Non-pigmented ciliary epithelial cell (primary cell): Measurements from ENCODE around the gene RTP1.
"Not testable (repeated sequence)": the region's sequence is repeated elsewhere in the genome, so short reads cannot be mapped to it uniquely, and the experiment has no call there.

Source experiments
- DNase-seq: peaks from one replicate; pipeline ENCODE4 v3.0.0-alpha.2; 2010; ENCODE audit warnings: low read depth

Gene RTP1, protein sequence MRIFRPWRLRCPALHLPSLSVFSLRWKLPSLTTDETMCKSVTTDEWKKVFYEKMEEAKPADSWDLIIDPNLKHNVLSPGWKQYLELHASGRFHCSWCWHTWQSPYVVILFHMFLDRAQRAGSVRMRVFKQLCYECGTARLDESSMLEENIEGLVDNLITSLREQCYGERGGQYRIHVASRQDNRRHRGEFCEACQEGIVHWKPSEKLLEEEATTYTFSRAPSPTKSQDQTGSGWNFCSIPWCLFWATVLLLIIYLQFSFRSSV

DNA sequence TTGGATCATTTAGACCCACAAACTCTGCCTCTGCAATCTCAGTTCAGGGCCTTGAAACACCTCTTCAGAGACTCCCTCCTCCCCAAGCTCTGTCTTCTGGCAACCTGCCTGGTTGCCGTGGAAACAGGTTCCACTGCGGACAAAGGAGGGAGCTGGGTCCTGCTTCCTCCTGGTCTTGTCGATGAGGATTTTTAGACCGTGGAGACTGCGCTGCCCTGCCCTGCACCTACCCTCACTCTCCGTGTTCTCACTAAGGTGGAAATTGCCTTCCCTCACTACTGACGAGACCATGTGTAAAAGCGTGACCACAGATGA is at the start of gene RTP1:
Gene RTP1 (plus strand): TSS at position 152 of the 315 bp plus-strand sequence. CDS start 30 bp downstream, at position 182.
- no peak for DNase-seq

DNA sequence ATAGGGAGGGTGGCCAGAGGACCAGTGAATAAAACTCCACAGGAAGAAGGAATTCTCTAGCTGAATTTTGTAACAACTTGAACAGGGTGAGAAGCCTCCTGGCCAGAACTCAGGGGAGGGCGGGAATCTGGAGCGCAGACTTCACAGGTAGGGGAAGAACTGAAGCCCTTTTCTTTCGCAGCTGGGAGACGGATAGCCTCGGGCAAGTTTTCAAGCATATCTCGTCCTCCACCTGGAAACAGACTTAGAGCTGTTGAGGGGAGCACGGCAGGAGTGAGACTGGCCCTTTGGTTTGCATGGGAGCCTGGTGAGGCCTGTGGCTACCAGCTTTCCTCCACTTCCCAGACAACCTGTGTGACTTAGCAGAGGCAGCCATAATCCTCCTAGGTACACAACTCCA is 47.1 kb upstream of the RTP1 start:
- no peak for DNase-seq

DNA sequence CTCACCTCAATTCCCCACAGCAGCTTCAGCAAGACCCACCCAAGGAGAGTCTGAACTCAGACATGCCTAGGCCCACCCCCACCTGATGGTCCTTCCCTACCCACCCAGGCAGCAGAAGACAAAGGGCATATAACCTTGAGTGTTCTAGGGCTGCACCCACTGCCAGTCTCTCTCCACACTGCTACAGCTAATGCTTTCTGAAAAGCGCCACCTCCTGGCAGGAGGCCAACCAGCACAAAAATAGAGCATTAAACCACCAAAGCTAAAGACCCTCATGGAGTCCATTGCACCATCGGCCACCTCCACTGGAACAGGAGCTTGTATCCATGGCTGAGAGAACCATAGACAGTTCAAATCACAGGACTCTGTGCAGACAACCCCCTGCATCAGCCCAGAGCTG is 46.7 kb upstream of the RTP1 start:
- no peak for DNase-seq

DNA sequence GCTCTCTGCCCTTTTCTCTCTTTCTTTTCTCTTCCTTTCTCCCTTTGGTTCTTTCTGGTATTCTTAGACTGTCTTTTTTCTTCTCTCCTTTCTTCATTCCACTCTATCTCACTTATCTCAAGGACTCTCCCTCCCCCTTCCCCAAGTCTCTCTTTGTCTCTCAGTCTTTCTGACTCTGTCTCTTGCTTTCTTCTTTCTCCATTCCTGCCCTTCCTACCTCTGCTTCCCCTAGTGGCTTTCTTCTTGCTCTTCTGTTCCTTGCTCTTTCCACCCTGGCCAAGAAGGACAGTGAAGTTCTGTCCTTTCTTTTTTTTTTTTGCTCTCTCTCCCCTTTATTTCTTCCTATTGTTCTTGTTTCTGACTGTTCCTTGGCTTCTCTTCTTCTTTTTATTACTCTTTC is 35.7 kb upstream of the RTP1 start:
- no peak for DNase-seq

DNA sequence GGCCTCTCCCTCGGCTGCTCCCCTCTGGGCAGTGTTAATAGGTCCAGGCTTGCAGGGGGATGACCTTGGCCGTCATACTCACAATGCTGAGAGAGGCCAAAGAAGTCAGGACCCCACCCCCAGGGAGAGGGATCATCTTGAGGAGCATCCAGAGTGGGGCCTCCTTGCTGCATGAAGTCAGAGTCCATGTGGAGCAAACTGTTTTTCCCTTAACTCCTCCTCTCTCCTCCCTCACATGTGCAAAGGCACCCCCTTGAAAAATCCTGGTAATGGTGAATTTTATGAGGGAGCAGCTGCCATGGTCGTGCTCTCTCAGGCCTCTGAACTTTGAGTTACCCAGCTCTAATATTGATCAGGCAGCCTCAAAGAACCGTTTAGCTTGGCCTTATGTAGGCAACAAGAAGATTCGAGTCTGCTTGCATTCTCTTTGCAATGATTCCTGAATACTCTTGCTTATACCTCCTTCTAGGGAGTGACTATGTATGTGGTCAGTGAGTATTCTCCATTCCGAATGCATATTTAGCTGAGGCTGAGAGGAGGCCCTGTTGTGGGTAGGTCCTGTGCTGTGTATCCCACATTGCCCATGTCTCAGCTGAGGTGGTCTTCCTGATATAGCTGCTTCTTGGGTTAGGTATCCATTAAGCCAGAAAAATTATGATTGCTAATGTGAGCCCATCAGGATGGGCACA is 34.9 kb upstream of the RTP1 start:
- DNase-seq: no peak

DNA sequence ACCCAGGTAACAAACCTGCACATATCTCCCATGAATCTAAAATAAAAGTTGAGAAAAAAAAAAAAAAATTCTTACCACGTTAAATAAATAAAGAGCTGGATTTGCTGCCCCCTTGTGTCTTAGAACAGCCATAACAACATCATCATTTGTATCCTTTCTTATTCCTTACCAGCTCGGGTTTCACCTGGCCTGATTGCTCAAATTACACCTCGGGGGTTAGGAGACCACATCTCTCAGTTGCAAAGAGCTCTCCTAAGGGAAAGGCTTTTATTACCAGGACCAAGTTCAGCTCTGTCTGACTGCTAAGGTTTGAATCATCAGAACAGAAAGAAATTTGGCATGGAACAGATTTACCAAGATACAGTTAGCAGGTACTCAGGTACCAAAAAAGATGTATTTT is 32.1 kb upstream of the RTP1 start:
- DNase-seq: no peak

DNA sequence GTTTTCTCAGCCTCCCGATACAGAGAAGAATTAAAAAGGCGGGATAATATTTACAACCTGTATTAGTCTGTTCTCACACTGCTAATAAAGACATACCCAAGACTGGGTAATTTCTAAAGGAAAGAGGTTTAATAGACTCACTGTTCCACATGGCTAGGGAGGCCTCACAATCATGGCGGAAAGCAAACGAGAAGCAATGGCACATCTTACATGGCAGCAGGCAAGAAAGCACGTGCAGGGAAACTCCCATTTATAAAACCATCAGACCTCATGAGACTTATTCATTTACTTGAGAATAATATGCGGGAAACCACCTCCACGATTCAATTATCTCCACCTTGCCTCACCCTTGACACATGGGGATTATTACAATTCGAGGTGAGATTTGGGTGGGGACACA is 30.5 kb upstream of the RTP1 start:
- DNase-seq: no peak

DNA sequence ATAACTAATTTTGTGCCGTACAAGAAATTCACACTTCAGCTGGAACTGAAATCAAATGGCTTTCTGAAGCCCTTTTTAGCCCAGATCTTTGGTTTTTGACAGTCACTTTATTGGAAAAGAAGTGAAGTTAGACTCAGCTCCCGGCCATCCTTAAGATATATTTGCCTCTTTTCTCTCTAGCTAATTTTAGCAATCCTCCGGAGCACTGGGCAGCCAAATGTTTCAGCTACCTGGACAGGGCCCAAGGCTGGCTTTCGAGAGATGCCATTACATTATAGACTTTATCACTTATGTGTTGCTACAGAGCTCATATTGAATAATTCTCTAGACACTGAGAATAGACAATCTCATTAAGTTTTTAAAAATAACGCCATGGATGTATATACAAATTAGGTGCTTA is 29.5 kb upstream of the RTP1 start:
- no peak for DNase-seq

DNA sequence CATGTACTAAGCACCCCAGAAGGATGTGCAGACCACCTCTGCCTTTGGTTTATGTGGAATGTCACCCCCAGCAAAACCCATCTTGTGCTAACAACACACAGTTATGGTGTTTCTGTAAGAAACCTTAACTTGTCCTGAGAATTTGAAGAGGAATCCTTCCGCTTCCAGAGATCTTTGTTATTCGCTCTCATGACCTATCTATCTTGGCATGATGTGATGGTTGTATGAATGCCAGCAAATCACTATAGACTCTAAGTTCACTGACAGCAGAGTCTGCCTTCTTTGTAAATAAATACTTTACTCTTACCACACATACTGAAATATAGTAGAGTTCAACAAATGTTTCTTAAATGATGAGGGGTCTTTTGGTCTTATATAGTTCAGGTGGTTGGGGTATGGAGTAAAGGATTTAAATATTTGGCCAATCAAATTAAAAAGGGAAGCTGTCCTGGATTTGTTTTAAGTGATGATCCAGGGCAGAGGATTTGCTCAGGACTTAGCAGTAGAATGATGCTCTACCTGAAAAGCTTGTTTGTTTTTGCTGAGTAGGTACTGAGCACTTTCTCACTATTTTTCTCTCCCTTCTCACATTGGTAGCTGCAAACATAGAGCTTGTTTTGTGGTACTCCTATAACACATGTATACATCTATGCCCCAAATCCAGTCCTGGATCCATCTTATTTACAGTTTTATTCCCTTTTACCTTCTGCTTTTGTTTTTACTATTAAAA is 27.9 kb upstream of the RTP1 start:
- peak; percentile 20 for DNase-seq

DNA sequence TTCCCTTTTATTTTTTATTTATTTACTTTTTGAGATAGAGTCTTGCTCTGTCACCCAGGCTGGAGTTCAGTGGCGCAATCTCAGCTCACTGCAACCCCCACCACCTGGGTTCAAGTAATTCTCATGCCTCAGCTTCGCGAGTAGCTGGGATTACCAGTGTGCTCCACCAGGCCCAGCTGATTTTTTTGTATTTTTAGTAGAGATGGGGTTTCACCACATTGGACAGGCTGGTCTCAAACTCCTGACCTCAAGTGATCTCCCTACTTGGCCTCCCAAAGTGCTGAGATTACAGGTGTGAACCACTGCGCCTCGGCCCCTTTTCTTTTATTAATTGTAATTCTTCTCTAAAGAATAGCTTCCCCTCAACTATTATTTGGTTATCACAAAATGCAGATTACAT is 26.4 kb upstream of the RTP1 start:
- not testable (repeated sequence) for DNase-seq

DNA sequence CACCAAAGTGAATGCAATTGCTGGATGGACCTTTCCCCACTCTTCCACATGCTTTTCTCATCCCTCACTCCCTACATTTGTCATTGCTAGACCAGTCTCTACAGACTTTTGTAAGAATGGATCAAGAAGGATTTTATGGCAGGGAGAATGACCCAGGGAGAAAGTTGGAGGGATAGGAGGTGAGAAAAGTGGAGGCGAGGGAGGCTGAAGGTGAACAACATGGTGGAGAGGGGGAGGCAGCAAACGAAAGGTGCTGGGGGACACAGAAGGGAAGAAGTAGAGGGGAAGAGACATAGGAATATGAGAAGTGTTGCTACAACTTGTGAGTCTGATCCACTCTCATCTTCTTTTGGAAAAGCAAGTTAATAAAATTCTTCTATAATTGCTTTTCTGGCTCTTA is 24.4 kb upstream of the RTP1 start:
- DNase-seq: no peak

DNA sequence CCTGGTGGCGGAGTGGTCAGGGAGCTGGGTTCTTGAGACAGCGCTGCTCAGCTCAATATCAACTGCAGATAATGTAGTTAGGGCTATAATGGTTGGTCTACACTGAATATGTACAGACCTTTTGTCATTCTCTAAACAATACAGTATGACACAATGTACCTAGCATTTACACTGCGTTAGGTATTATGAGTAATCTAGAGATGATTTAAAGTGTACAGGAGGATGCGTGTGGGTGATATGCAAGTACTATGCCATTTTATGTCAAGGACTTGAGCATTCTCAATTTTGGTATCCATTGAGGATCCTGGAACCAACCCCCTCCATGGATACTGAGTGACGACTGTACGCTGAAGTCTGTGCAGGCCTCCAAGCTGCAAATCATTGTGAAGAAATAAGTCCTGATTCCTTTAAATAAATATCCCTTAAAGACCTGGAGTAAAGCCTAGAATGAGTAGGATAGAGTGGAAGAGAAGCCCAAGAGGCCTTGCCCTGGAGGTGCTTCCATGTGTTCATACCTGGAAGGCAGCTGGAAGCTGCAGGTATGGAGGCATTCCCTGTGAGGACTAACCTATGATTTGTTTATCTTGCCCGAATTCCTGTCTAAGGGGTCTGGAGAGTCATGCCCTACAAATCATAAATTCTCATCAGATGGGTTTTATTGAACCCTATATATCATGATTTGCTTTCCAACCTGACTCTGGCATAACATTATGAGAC is 15.7 kb upstream of the RTP1 start:
- DNase-seq: no peak

DNA sequence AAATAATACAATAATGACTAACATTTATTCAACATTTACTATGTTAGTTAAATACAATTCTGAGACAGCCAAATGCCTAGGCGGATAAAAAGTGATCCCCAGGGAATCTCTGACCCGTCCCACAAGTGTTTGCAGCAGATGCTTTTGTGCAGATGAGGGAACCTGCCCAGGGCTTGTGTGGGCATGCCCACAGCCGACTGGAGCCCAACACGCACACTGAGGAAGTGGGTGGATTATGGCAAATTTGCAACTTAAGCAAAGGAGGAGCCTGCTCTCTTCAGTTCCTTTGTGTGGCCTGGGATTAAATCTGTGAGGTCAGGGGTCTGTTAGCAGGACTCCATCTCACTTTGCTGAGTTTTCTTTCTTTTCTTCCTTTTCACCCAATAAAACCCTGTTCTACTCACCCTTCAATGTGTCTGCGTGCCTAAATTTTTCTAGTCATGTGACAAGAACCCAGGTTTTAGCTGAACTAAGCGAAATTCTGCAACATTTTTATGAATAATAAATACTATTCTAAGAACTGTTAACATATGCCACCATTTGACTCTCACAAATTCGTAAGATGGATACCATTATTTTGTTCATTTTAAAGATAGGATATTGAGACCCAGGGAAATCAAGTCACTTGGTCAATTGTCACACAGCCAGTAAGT is 13.9 kb upstream of the RTP1 start:
- peak; percentile 14 for DNase-seq

DNA sequence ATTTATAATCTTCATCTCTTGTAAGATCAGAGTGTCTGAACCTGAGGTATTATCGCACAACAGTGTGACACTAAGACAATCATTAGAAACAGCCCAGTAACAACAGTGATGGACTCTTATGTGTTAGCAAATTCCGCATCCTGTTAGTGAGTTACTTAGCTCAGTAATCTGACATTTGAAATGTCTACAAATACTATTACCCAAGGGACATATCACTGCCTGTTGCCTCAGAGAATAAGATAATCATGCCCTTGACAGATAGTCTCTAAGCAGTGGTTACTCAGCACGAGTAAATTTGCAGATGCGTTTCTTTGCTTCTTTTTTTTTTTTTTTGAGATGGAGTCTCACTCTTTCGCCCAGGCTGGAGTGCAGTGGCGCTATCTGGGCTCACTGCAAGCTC is 13.4 kb upstream of the RTP1 start:
- DNase-seq: no peak

DNA sequence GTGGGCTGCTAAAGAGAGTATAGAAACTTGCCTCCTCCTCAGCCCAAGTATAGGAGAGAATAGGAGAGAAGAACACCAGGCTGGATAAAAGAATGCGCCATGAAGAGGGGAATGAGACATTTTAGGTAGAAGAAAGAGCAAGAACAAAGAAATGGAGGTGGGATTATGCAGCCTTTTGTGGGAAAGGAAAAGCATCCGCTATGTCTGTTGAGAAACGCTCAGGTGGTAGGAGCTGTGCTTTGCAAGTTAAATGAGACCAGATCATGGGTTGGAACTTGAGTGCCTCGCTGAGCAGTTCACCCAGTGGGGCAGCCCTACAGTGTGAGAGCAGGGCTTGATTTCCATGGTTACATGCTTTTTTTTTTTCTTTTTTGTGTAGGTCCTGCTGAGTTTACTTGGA is 11.5 kb upstream of the RTP1 start:
- DNase-seq: no peak

DNA sequence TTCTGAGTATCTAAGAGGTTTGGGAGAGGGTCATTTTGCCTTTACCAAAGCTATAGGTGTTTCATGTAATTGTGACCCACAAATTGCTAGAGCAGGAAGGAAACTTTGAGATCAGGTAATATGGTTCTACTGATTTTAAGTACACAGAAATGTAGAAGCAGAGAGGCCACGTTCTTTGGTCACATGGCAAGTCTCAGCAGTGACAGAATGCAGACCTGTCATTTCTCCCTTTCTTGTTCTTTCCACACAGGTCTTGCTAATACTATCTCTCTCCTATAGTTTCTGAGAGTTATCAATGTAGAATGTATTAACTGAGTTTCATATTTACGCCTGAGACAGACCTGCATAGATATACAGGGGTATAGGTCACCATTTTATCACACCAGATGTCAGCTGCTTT is 10.9 kb upstream of the RTP1 start:
- no peak for DNase-seq

DNA sequence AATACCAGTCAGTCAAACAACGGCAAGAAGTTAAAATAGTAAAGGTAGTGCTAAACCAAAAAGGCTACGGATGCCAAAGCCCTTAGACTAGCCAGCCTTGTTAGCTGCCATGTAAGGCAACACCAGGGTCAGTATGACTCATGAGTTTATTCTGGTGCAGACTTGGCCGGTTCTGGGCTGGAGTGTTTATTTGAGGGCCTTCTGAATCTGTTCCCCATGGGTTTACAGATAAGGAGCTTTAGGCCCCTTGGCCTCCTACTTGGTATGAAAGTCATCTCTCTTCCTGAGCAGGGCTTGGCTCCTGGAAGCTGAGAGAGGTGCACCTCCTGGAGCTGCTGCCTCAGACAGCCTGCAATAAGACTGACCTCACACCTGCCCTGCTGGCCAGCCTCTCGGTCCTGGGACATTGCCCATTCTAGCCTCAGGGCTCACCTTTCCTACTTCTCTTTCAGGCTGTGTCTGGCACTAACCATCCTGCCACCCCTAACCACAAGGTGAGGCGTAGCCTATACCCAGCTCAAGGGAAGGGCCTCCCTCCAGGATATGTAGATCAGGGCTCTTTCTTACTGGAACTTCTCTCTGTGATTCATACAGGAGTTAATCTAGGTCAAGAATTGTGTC is 10.4 kb upstream of the RTP1 start:
- peak; percentile 76 for DNase-seq

DNA sequence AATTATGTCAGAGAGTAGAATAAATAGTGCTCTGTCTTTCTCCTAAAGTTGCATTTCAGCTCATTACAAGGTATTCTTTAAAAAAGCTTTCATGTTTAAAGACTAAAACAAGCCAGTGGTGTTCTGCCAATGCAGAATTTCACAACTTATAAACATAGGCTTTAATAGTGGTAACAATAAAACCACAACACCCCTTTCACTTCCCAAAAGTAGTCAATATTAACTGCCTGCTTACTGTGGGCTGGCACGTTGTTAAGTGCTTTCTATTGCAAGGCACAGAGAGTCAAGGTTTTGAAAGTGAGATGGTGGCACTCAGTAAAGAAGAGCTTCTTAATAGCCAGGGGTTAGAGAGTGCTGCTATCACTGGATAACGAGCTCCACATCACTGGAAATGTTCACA is 8.4 kb upstream of the RTP1 start:
- no peak for DNase-seq

DNA sequence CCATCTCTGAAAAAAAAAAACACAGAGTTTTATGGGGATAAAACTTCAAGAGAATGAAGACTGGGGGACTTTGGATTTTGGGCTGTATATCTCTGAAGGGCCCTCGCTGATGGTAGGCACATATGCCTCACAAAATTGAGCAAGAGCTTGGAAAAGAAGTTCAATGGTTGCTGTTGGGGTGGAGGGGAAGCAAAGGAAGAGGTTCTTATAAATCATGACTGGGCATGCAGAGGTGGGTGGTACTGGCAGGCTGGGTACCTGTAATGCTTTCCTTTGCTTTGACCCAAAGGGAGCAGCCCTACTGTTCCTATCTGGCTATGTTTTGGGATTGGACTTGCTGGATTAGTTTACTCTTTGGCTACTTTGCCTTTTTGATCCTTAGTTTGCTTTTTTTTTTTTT is 6.0 kb upstream of the RTP1 start:
- no peak for DNase-seq

DNA sequence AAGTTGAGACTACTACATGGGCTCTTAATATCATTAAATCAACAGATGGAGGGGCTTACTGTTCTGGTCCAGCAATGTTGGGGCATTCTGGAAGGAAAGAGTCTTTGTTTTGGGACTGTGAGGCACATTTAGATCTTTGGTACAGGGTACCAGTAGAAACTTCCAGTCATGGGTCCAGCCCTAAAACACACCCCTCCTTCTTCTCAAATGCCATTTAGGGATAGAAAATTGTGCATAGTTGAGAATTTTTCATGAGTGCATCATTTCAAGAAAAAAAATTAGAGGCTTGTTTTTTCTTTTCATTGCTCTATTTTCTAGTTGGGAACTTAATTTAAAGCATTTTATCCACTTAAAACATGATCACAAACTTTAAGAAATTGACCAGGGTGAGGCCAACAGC is 4.1 kb upstream of the RTP1 start:
- DNase-seq: no peak

DNA sequence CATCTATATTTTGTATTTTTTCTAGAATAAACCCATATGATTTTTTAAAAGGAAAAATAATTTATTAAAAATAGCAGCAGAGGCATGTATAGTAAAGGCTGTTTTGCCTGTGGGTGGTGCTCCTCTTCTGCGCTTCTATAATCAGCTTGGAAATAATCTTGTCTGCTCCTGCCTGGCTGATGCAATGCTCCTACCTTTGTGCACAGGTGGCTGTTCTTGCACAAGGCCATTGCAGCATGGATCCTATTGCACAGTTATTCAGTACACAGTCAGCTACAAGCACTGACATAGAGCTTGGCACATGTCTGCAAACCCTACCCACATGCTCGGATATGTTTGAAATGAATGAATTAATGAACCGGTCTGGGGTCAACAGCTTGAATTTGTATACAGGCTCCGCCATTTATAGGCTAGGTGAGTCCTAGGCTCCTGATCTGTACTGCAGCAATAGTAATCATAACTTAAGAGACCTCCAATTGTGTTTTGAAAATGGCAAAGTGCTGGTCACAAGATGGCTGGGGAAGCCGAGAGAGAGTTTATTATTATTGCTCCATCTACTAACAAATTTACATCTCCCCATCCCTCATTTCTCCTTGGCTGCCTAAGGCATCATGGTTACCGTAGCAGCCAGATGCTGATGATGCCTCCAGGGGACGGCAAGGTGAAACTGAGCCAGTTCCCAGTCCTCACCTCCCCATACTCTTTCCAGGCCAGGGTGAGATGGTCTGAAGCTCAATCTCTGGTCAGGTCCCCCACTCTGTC is 532 bp upstream of the RTP1 start:
- no peak for DNase-seq
